Mesenchymal stem cell (in vitro differentiated cells and primary cell): Measurements from ENCODE around the gene AR.

Experiments
- DNase-seq: peaks from one replicate; pipeline ENCODE4 v3.0.0-alpha.2; 2013
- H2AFZ ChIP-seq: one replicate; pipeline ENCODE4 v1.6.1; 2013; ENCODE audit warnings: low read depth, mild to moderate bottlenecking, control low read depth, inconsistent platforms, low read length, moderate library complexity
- H2AK5ac ChIP-seq: 2 replicates; pipeline ENCODE4 v1.6.1; 2013; ENCODE audit warnings: low read length, moderate library complexity, mild to moderate bottlenecking, inconsistent platforms; ENCODE audit not compliant: severe bottlenecking
- H2BK120ac ChIP-seq: one replicate; pipeline ENCODE4 v1.6.1; 2013; ENCODE audit warnings: low read depth, mild to moderate bottlenecking, inconsistent platforms, low read length, moderate library complexity
- H2BK12ac ChIP-seq, 2 experiments: one replicate each; pipeline ENCODE4 v1.6.1; 2013; ENCODE audit warnings: inconsistent platforms in 2 of 2, low read length in 2 of 2, mild to moderate bottlenecking in 2 of 2, moderate library complexity in 2 of 2, control low read depth in 1 of 2
- H2BK15ac ChIP-seq: one replicate; pipeline ENCODE4 v1.6.1; 2013; ENCODE audit warnings: mild to moderate bottlenecking, low read depth, inconsistent platforms; ENCODE audit not compliant: poor library complexity, severe bottlenecking
- H2BK5ac ChIP-seq: 2 replicates; pipeline ENCODE4 v1.6.1; 2013; ENCODE audit warnings: low read depth, mild to moderate bottlenecking, low read length, control low read depth, inconsistent platforms; ENCODE audit not compliant: poor library complexity, severe bottlenecking
- H3K14ac ChIP-seq, 2 experiments: one replicate each; pipeline ENCODE4 v1.6.1; 2013; ENCODE audit warnings: inconsistent platforms in 2 of 2, low read length in 2 of 2, control low read depth in 1 of 2, mild to moderate bottlenecking in 1 of 2, moderate library complexity in 1 of 2
- H3K18ac ChIP-seq, 2 experiments: one replicate each; pipeline ENCODE4 v1.6.1; 2013; ENCODE audit warnings: inconsistent platforms in 2 of 2, low read length in 2 of 2, control low read depth in 1 of 2, low read depth in 1 of 2, mild to moderate bottlenecking in 1 of 2
- H3K23ac ChIP-seq, 2 experiments: one replicate each; pipeline ENCODE4 v1.6.1; 2013; ENCODE audit warnings: inconsistent platforms in 2 of 2, low read length in 2 of 2, mild to moderate bottlenecking in 2 of 2, moderate library complexity in 2 of 2, control low read depth in 1 of 2
- H3K27ac ChIP-seq: 2 replicates; pipeline ENCODE4 v1.5.1; 2013; ENCODE audit warnings: mild to moderate bottlenecking, moderate library complexity, low read length, control low read depth, inconsistent platforms; ENCODE audit not compliant: poor library complexity, severe bottlenecking
- H3K27me3 ChIP-seq, 2 experiments: 2 replicates each; pipeline versions ENCODE4 v1.6.1 to v1.7.0; 2013; ENCODE audit warnings: low read length in 2 of 2, mild to moderate bottlenecking in 2 of 2, moderate library complexity in 2 of 2, control low read depth in 1 of 2, inconsistent platforms in 1 of 2; ENCODE audit not compliant: control insufficient read depth in 1 of 2, insufficient read depth in 1 of 2
- H3K36me3 ChIP-seq, 2 experiments: 2 replicates each; pipeline versions ENCODE4 v1.6.1 to v1.7.0; 2013; ENCODE audit warnings: low read length in 2 of 2, control low read depth in 1 of 2, inconsistent platforms in 1 of 2, low read depth in 1 of 2, mild to moderate bottlenecking in 1 of 2; ENCODE audit not compliant: insufficient read depth in 2 of 2, control insufficient read depth in 1 of 2
- H3K4ac ChIP-seq, 2 experiments: one replicate each; pipeline ENCODE4 v1.6.1; 2013; ENCODE audit warnings: inconsistent platforms in 2 of 2, low read length in 2 of 2, mild to moderate bottlenecking in 2 of 2, moderate library complexity in 2 of 2, control low read depth in 1 of 2, low read depth in 1 of 2
- H3K4me1 ChIP-seq: 2 replicates; pipeline ENCODE4 v1.6.1; 2013; ENCODE audit warnings: low read depth, low read length, control low read depth; ENCODE audit not compliant: control insufficient read depth, insufficient read depth
- H3K4me2 ChIP-seq: 2 replicates; pipeline ENCODE4 v1.6.1; 2013; ENCODE audit warnings: low read length, mild to moderate bottlenecking, inconsistent platforms; ENCODE audit not compliant: poor library complexity, severe bottlenecking
- H3K4me3 ChIP-seq, 2 experiments: 2 replicates each; pipeline versions ENCODE4 v1.5.1 to v1.7.0; 2013; ENCODE audit warnings: low read length in 2 of 2, mild to moderate bottlenecking in 2 of 2, control low read depth in 1 of 2, low read depth in 1 of 2; ENCODE audit not compliant: insufficient read depth in 1 of 2
- H3K79me1 ChIP-seq: replicated peaks from 2 replicates; pipeline ENCODE4 v1.6.1; 2013; ENCODE audit warnings: mild to moderate bottlenecking, control low read depth, low read length, inconsistent platforms; ENCODE audit not compliant: poor library complexity, severe bottlenecking
- H3K9ac ChIP-seq: 2 replicates; pipeline ENCODE4 v1.7.0; 2013; ENCODE audit warnings: mild to moderate bottlenecking, low read length, moderate library complexity
- H3K9me3 ChIP-seq: 2 replicates; pipeline ENCODE4 v1.7.0; 2013; ENCODE audit warnings: mild to moderate bottlenecking, low read length; ENCODE audit not compliant: control insufficient read depth
- H4K8ac ChIP-seq: one replicate; pipeline ENCODE4 v1.6.1; 2013; ENCODE audit warnings: inconsistent platforms, mild to moderate bottlenecking, low read length, moderate library complexity
- H4K91ac ChIP-seq: one replicate; pipeline ENCODE4 v1.6.1; 2013; ENCODE audit warnings: mild to moderate bottlenecking, low read length, inconsistent platforms
- WGBS: methylation state at CpG from one replicate; pipeline ENCODE4 v1.1.7; 2013; ENCODE audit warnings: mixed read lengths; 5-methylcytosine and 5-hydroxymethylcytosine counted together

The AR gene

GRCh38 chrX:67555578-67556203, 11.9 kb downstream of the AR start:
- Histone ChIP-seq H3K27ac (no peak overlapping the region), H3K23ac (no peak overlapping the region), H3K9me3 (no peaks in the 10 kb centered on the region), H3K27me3 (no peaks in the 10 kb centered on the region), H2BK5ac (no peak overlapping the region), H3K36me3 (no peaks in the 10 kb centered on the region), H3K4me1 (no peaks in the 10 kb centered on the region), H3K79me1 (no peaks in the 10 kb centered on the region), H3K4me2 (no peak overlapping the region), H3K4ac (no peak overlapping the region), H2AK5ac (no peak overlapping the region), H3K14ac (no peak overlapping the region), H3K4me3 (no peak overlapping the region), H4K91ac (no peak overlapping the region), H2BK12ac (no peak overlapping the region), H3K9ac (no peak overlapping the region), H4K8ac (no peak overlapping the region), H2BK120ac (no peak overlapping the region), H2BK15ac (no peak overlapping the region), H2AFZ (no peak overlapping the region), H3K18ac (no peak overlapping the region)
- peak; percentile 44 for DNase-seq
- WGBS, result 0% methylated on average over 3 of the region's 7 CpGs

GRCh38 chrX:67558267-67558666, 14.4 kb downstream of the AR start:
- Histone ChIP-seq H3K9me3 (no peaks in the 10 kb centered on the region), H2AK5ac (no peak overlapping the region), H3K14ac (no peak overlapping the region), H3K18ac (no peak overlapping the region), H2BK120ac (no peak overlapping the region), H2BK15ac (no peak overlapping the region), H3K4me2 (no peak overlapping the region), H4K8ac (no peak overlapping the region), H3K4ac (no peak overlapping the region), H2BK5ac (no peak overlapping the region), H2AFZ (no peak overlapping the region), H2BK12ac (no peak overlapping the region), H3K4me1 (no peaks in the 10 kb centered on the region), H3K27me3 (no peaks in the 10 kb centered on the region), H3K4me3 (no peak overlapping the region), H3K27ac (no peak overlapping the region), H3K79me1 (no peaks in the 10 kb centered on the region), H3K23ac (no peak overlapping the region), H3K9ac (no peak overlapping the region), H4K91ac (no peak overlapping the region), H3K36me3 (no peaks in the 10 kb centered on the region)
- DNase-seq, result no peak
- no CpG with 5 or more reads among the region's 1 CpG for WGBS

GRCh38 chrX:67563469-67564448, 19.9 kb downstream of the AR start:
- Histone ChIP-seq H2BK120ac (no peak overlapping the region), H2AFZ (no peak overlapping the region), H3K9ac (peak overlapping the region; percentile 47), H3K36me3 (no peaks in the 10 kb centered on the region), H3K27ac (peak overlapping the region; percentile 75), H2AK5ac (no peak overlapping the region), H3K9me3 (no peaks in the 10 kb centered on the region), H3K79me1 (peaks cover under 1% of the 10 kb centered on the region), H3K4ac (no peak overlapping the region), H3K18ac (no peak overlapping the region), H4K8ac (no peak overlapping the region), H3K4me2 (peak overlapping the region; percentile 16), H2BK12ac (no peak overlapping the region), H2BK15ac (no peak overlapping the region), H3K23ac (no peak overlapping the region), H4K91ac (no peak overlapping the region), H3K4me1 (no peaks in the 10 kb centered on the region), H3K14ac (no peak overlapping the region), H3K4me3 (no peak overlapping the region), H2BK5ac (no peak overlapping the region), H3K27me3 (no peaks in the 10 kb centered on the region)
- peak; percentile 31 for DNase-seq
- 73% methylated on average over 3 of the region's 7 CpGs for WGBS

- H2BK15ac ChIP-seq, result no peak overlapping the region
- H3K27ac ChIP-seq, result peak overlapping the region; percentile 75
- no peak overlapping the region for H2BK120ac ChIP-seq
- H3K14ac ChIP-seq, result no peak overlapping the region
- H3K9ac ChIP-seq, result no peak overlapping the region
- no peaks in the 10 kb centered on the region for H3K36me3 ChIP-seq
- H2BK12ac ChIP-seq, result no peak overlapping the region
- no peak overlapping the region for H3K4me2 ChIP-seq
- no peak overlapping the region for H2BK5ac ChIP-seq
- no peak overlapping the region for H3K4me3 ChIP-seq
- H3K23ac ChIP-seq, result no peak overlapping the region
- H3K4ac ChIP-seq, result no peak overlapping the region
- no peak overlapping the region for H2AFZ ChIP-seq
- no peak for DNase-seq
- no peak overlapping the region for H2AK5ac ChIP-seq
- no peak overlapping the region for H4K91ac ChIP-seq
- WGBS, result 100% methylated on average over 1 of the region's 1 CpG
- H3K18ac ChIP-seq, result no peak overlapping the region
- H4K8ac ChIP-seq, result no peak overlapping the region
- H3K27me3 ChIP-seq, result peaks cover 0 to 3% of the 10 kb centered on the region in 2 experiments
- H3K4me1 ChIP-seq, result no peaks in the 10 kb centered on the region
- peaks cover 1% of the 10 kb centered on the region for H3K79me1 ChIP-seq
- H3K9me3 ChIP-seq, result no peaks in the 10 kb centered on the region
Observed at GRCh38 chrX:67564475-67564874, 20.7 kb downstream of the AR start.
